Breast epithelium (tissue), 3 donors: ENCODE data around the gene PDE6B.

ENCODE experiments used
- CTCF ChIP-seq, 3 donors: fragments of 450-650 bp; IDR thresholded peaks; one replicate each; pipeline ENCODE4 v1.5.1; 2016 to 2017; ENCODE audit warnings: antibody characterized with exemption in 3 of 3, mild to moderate bottlenecking in 3 of 3, moderate library complexity in 3 of 3
- POLR2A ChIP-seq: fragments of 450-650 bp; IDR thresholded peaks from one replicate; pipeline ENCODE4 v1.6.1; 2016; ENCODE audit warnings: antibody characterized with exemption, mild to moderate bottlenecking, moderate library complexity
- POLR2AphosphoS5 ChIP-seq, 3 donors: sonication (generic); formaldehyde crosslinking; IDR thresholded peaks; one replicate each; pipeline ENCODE4 v1.6.1; 2017; ENCODE audit warnings: antibody characterized with exemption in 3 of 3

GRCh38 chr4:687971-688853 is 62.8 kb downstream of the PDE6B start:
- no peak for TF ChIP-seq CTCF (IDR thresholded peaks at IDR 0.05)
- no peak for TF ChIP-seq POLR2A
- no peak for TF ChIP-seq POLR2AphosphoS5 (IDR thresholded peaks at IDR 0.05)
